GM21526 (cell line): ENCODE results near the gene CTXN3.

Experiments used
- ATAC-seq: cut with Tn5 transposase; IDR thresholded peaks from one replicate; pipeline ENCODE4 v1.9.1; 2021; ENCODE audit warnings: moderate library complexity; ENCODE audit not compliant: unreplicated experiment, low FRiP score

The CTXN3 gene

DNA sequence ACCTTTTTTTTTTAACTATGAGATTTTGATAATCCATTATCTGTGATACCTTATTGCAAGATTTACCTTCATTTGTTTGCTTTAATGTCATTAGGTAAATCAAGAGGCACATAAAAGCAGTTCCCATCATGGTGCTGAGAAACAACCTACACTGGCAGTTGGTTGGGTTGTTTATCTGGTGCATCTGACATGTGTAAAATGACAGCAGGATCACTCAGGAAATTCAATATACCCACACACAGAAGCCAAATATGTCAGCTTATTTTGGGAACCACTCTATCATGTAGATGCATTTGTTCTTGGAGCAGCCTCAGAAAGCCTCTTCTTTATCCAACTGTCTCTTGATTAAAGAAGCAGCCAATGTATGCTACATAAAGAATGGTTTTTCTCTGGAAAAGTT lies 46.5 kb downstream of the CTXN3 start:
- ATAC-seq: no peak

DNA sequence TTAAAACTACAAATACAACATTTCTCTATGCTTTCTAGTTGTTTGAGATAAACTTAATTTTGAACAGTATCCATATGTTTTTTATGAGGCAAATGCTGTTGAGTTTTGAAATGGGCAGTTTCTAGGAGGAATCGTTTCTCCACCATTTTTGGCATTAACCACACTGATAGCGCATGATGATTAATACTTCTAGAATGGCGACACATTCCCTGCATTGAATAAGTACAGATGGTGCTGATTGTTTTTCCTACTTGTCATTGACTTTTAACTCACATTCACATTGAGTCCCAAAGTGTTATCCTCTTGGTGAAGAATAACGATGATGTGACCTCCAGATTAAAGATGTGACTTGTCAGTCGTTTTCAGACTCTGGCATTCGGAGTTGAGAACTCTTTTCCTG lies 47.8 kb downstream of the CTXN3 start:
- ATAC-seq: no peak

- no peak for ATAC-seq
Observed at GRCh38 chr5:127697894-127698600, 49.2 kb downstream of the CTXN3 start.

GRCh38 chr5:127699416-127699815 lies 50.5 kb downstream of the CTXN3 start:
- ATAC-seq: no peak

- ATAC-seq: no peak
Observed at GRCh38 chr5:127700237-127700766, 51.4 kb downstream of the CTXN3 start.

DNA sequence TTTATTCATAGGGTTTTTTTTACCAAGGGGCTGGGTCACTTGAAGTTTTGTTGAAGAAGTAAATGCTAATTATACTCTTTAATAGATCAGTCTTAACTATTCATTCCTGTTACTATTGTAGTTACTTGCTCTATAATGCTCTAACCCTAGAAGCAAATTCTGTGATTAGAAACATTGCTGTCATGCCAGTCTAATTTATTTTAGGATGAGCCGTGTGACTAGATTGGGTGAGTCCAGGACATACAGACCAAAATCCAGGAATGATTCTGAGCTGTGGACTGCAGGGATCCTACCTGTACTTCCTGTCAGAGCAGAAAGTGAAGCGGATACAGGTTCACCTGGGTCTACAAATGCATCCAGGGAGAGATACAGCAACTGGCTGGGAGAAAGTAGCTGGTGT lies 53.6 kb downstream of the CTXN3 start:
- ATAC-seq: no peak

DNA sequence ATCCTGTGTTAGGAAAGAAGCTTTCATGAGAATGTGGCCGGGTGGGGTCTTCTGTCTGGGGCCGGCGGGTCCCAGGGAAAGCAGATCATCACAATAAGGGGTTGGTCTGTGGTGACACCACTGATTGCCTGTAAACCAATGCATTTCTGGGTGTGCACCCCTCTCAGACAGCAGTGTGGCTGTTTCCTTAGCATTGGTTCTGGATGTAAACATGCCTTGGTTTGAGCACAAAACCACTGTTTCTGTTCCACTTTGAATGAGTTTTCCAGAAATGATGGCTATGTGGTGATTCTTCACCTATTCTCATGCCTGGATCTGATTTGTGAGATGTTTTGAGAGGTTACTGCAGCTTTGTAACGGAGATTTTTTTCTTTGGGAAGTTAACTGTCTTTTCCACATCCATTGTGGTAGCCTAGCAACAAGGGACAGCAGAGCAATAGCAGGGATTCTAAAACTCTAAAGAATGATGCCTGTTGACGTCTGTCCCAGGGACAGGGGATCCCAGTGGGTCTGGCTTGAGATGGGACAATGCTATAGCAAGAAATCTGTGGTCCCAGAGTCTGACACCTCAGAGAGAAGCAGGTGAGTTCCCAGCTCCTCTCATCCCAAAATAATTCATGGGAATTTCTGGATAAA lies 54.2 kb downstream of the CTXN3 start, which contains the start of gene CCDC192:
Gene CCDC192 (plus strand): TSS at position 466 of the 636 bp plus-strand sequence. CDS start 55 bp downstream, at position 521.
- ATAC-seq: no peak

GRCh38 chr5:127705120-127705892 lies 56.4 kb downstream of the CTXN3 start:
- no peak for ATAC-seq

DNA sequence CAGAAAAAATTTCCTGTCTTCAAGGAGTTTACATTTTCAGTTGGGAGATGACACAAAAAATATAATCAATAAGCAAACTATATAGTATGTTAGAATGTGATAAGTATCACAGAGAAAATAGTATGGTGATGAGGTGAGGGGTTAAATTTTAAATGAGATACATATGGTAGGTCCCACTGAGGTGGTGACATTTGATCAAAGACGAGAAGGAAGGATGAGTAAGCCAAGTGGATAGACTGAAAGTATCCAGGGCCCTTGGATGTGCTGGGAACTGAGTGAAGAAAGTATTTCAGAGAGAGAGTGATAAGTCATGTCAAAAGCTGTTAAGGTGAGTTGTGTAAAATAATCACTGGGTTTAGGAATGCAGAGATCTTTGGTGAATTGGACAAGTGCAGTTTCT lies 57.8 kb downstream of the CTXN3 start:
- ATAC-seq: no peak

- ATAC-seq: no peak
Observed at GRCh38 chr5:127707209-127707608, 58.3 kb downstream of the CTXN3 start.
